ENCODE results near the gene TOP2A.
"Not testable (repeated sequence)": the region's sequence is repeated elsewhere in the genome, so short reads cannot be mapped to it uniquely, and the experiment has no call there.

Gene TOP2A

GRCh38 chr17:40378966-40379365 lies 38.7 kb downstream of the TOP2A start:
- no peak for DNase-seq (ENCODE audit: low read depth)

GRCh38 chr17:40377832-40378231 lies 39.9 kb downstream of the TOP2A start:
- DNase-seq (ENCODE audit: low read depth), result no peak

- not testable (repeated sequence) for DNase-seq (ENCODE audit: low read depth)
Measured at GRCh38 chr17:40376541-40376940, 41.2 kb downstream of the TOP2A start.

GRCh38 chr17:40375786-40376185 lies 41.9 kb downstream of the TOP2A start:
- DNase-seq (ENCODE audit: low read depth), result not testable (repeated sequence)

- DNase-seq (ENCODE audit: low read depth), result no peak
Measured at GRCh38 chr17:40374821-40375498, 42.7 kb downstream of the TOP2A start.

- DNase-seq (ENCODE audit: low read depth), result no peak
Measured at GRCh38 chr17:40373999-40374398, 43.7 kb downstream of the TOP2A start.

GRCh38 chr17:40373324-40373723 lies 44.4 kb downstream of the TOP2A start:
- DNase-seq (ENCODE audit: low read depth), result no peak

GRCh38 chr17:40372644-40373043 lies 45.1 kb downstream of the TOP2A start:
- not testable (repeated sequence) for DNase-seq (ENCODE audit: low read depth)

- DNase-seq (ENCODE audit: low read depth), result no peak
Measured at GRCh38 chr17:40372031-40372430, 45.7 kb downstream of the TOP2A start.

GRCh38 chr17:40371261-40371929 lies 46.3 kb downstream of the TOP2A start:
- no peak for DNase-seq (ENCODE audit: low read depth)

- no peak for DNase-seq (ENCODE audit: low read depth)
Measured at GRCh38 chr17:40369923-40370322, 47.8 kb downstream of the TOP2A start.

GRCh38 chr17:40367728-40368127 lies 50.0 kb downstream of the TOP2A start:
- DNase-seq (ENCODE audit: low read depth), result not testable (repeated sequence)

GRCh38 chr17:40366861-40367518 lies 50.7 kb downstream of the TOP2A start:
- no peak for DNase-seq (ENCODE audit: low read depth)

- DNase-seq (ENCODE audit: low read depth), result no peak
Measured at GRCh38 chr17:40366076-40366860, 51.4 kb downstream of the TOP2A start.

GRCh38 chr17:40364906-40365305 lies 52.8 kb downstream of the TOP2A start:
- DNase-seq (ENCODE audit: low read depth), result no peak

- no peak for DNase-seq (ENCODE audit: low read depth)
Measured at GRCh38 chr17:40364121-40364861, 53.4 kb downstream of the TOP2A start, which contains the start of gene GJD3. GJD3 (minus strand) TSS chr17:40364737; CDS start chr17:40363815, 922 bp downstream.

- DNase-seq (ENCODE audit: low read depth), result no peak
Measured at GRCh38 chr17:40363111-40363827, 54.4 kb downstream of the TOP2A start.

- DNase-seq (ENCODE audit: low read depth), result peak; percentile 64
Measured at GRCh38 chr17:40362696-40363110, 55.0 kb downstream of the TOP2A start.

GRCh38 chr17:40361925-40362695 lies 55.6 kb downstream of the TOP2A start:
- DNase-seq (ENCODE audit: low read depth), result no peak
